Astrocyte of the cerebellum (primary cell): ENCODE results near the gene GRIA1.

ENCODE experiments used
- DNase-seq: peaks from one replicate; pipeline ENCODE4 v3.0.0-alpha.2; 2011; ENCODE audit warnings: low read depth
- H3K4me3 ChIP-seq: 2 replicates; pipeline ENCODE4 v1.5.1; 2011; ENCODE audit warnings: mild to moderate bottlenecking, low read depth, low read length, moderate library complexity
- CTCF ChIP-seq: IDR thresholded peaks from 2 replicates; pipeline ENCODE4 v1.5.1; 2012; ENCODE audit warnings: low read length, low read depth, moderate library complexity, mild to moderate bottlenecking; ENCODE audit errors: missing control alignments
- in situ Hi-C: cut with HindIII; loops from 2 replicates; pipeline ENCODE4 v1.10.0; 2017; ENCODE audit warnings: low sequenced_read_pairs

GRIA1 gene

GRCh38 chr5:153490118-153491037 is at the start of gene GRIA1:
Gene GRIA1, plus strand, starts transcription at chr5:153490670.
- DNase-seq, result no peak
- in situ Hi-C loops, result no loop called here
- no peak for TF ChIP-seq CTCF
- H3K4me3 ChIP-seq, result peak within 1 kb of the TSS; percentile 30

GRCh38 chr5:153445875-153446579 is 44.4 kb upstream of the GRIA1 start:
- no peak for TF ChIP-seq CTCF
- H3K4me3 ChIP-seq, result no peak overlapping the region
- no peak for DNase-seq
- in situ Hi-C loops, result no loop called here

- no peak for TF ChIP-seq CTCF
- no peak overlapping the region for H3K4me3 ChIP-seq
- in situ Hi-C loops, result no loop called here
- DNase-seq, result no peak
Observed at GRCh38 chr5:153447534-153447933, 42.9 kb upstream of the GRIA1 start.

- in situ Hi-C loops, result no loop called here
- no peak for DNase-seq
- no peak for TF ChIP-seq CTCF
- H3K4me3 ChIP-seq, result no peak overlapping the region
Observed at GRCh38 chr5:153456354-153456753, 34.1 kb upstream of the GRIA1 start.

GRCh38 chr5:153456993-153457392 is 33.5 kb upstream of the GRIA1 start:
- no peak for TF ChIP-seq CTCF
- DNase-seq, result no peak
- in situ Hi-C loops, result no loop called here
- H3K4me3 ChIP-seq, result no peak overlapping the region

- TF ChIP-seq CTCF, result no peak
- no peak for DNase-seq
- H3K4me3 ChIP-seq, result no peak overlapping the region
- in situ Hi-C loops, result no loop called here
Observed at GRCh38 chr5:153458268-153458667, 32.2 kb upstream of the GRIA1 start.
